ENCODE results near the gene ATXN10. TPM values are rescaled to one million over a fixed set of nuclear protein-coding genes. Genes with fewer than 3 reads are reported as not detected.

ATXN10 gene
- total RNA-seq, 1 donor from 2014 or later, result 117 TPM

DNA sequence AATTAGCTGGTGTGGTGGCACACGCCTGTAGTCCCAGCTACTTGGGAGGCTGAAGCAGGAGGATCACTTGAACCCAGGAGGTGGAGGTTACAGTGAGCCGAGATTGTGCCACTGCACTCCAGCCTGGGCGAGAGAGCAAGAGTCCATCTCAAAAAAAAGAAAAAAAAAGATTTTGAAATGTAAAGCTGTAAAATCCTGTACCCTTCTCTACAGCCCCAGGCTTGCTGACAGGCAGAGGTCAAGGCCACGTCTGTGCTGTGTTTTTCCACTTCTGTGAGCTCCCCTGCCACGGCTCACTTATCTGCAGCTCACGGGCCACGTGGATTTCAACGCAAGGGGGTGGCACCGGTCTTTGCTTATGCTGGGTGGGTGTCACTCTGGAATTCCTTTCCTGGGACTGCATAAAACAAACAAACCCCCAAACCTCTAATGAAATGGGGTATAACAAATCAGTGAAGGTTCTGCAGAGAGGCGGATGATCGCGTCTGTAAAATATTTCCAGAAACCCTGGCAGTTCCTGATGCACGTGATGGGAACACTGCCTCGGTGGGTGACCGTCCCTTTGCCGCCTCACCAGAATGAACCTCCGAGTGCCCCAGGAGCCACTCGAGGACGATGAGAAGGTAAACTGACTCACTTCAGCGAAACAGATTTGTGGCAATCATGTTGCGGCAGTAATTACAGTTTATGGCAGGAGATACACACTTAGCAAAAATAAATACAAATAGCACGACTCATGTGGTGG lies 44.0 kb upstream of the ATXN10 start:
- TF ChIP-seq, protein P1, sequence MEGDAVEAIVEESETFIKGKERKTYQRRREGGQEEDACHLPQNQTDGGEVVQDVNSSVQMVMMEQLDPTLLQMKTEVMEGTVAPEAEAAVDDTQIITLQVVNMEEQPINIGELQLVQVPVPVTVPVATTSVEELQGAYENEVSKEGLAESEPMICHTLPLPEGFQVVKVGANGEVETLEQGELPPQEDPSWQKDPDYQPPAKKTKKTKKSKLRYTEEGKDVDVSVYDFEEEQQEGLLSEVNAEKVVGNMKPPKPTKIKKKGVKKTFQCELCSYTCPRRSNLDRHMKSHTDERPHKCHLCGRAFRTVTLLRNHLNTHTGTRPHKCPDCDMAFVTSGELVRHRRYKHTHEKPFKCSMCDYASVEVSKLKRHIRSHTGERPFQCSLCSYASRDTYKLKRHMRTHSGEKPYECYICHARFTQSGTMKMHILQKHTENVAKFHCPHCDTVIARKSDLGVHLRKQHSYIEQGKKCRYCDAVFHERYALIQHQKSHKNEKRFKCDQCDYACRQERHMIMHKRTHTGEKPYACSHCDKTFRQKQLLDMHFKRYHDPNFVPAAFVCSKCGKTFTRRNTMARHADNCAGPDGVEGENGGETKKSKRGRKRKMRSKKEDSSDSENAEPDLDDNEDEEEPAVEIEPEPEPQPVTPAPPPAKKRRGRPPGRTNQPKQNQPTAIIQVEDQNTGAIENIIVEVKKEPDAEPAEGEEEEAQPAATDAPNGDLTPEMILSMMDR (IDR thresholded peaks at IDR 0.05), result no peak
- peaks cover 3% of the 10 kb centered on the region for H3K36me3 Mint-ChIP-seq (ENCODE audit: low read depth)
- peak; percentile 29 for DNase-seq (ENCODE audit: low spot score)
- H3K4me1 Mint-ChIP-seq (ENCODE audit: low read depth), result peaks cover 9% of the 10 kb centered on the region
- H3K4me3 Mint-ChIP-seq (ENCODE audit: unreplicated experiment), result no peak overlapping the region
- no peak overlapping the region for H3K27ac Mint-ChIP-seq (ENCODE audit: unreplicated experiment)
- peaks cover 24% of the 10 kb centered on the region for H3K27me3 Mint-ChIP-seq (ENCODE audit: low read depth)
- no peaks in the 10 kb centered on the region for H3K9me3 Mint-ChIP-seq (ENCODE audit: low read depth)

DNA sequence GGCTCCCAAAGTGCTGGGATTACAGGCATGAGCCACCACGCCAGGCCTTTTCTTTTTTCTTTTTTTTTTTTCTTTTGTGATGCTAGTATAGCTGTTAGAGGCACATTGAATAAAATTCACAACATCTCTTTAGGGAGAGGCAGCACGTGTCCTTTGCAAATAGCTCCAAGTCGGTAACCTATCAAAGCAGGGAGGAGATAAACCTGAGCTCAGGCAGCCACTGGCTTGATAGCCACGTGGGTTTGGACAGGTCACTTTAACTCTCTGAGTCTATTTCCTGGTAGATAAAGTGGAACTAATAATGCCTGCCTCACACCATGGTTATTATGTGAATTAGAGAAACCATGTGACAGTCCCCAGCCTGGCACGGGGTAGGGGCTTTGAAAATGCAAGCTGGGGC lies 43.1 kb upstream of the ATXN10 start:
- TF ChIP-seq, protein P1 (IDR thresholded peaks at IDR 0.05), result no peak
- H3K4me1 Mint-ChIP-seq (ENCODE audit: low read depth), result peaks cover 10% of the 10 kb centered on the region
- no peak overlapping the region for H3K4me3 Mint-ChIP-seq (ENCODE audit: unreplicated experiment)
- no peaks in the 10 kb centered on the region for H3K9me3 Mint-ChIP-seq (ENCODE audit: low read depth)
- peaks cover 3% of the 10 kb centered on the region for H3K36me3 Mint-ChIP-seq (ENCODE audit: low read depth)
- no peak for DNase-seq (ENCODE audit: low spot score)
- no peak overlapping the region for H3K27ac Mint-ChIP-seq (ENCODE audit: unreplicated experiment)
- peaks cover 32% of the 10 kb centered on the region for H3K27me3 Mint-ChIP-seq (ENCODE audit: low read depth)

DNA sequence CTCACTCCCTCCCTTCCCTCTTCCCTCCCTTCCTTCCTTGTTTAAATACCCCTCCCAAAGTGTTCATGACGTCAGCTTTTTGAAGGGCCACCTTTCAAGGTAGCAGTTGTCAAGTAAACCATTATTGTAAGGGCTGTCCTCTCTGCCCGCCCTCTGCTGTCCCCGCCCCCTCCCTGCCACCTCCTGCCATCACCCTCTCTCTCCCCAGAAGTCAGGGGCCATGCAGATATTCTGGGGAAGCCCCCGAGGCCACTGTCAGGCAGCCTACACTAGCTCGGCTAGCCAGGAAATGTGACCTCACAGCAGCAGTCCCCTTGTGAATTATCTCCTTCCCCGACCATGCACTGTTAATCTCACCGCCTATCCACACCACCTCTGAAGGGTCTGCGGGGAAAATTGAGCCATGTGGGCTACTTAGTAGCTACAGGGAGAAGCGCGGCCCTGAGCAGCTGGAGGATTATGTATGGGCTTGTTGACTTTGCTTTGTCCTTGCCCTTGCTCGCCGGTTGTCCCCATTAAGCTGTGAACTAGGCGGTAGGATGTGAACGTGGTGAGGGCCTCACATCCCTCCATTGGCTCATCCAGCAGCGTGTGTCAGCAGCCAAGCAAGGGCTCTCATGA lies 42.1 kb upstream of the ATXN10 start:
- no peak overlapping the region for H3K4me3 Mint-ChIP-seq (ENCODE audit: unreplicated experiment)
- peaks cover 38% of the 10 kb centered on the region for H3K27me3 Mint-ChIP-seq (ENCODE audit: low read depth)
- no peaks in the 10 kb centered on the region for H3K9me3 Mint-ChIP-seq (ENCODE audit: low read depth)
- H3K36me3 Mint-ChIP-seq (ENCODE audit: low read depth), result peaks cover 3% of the 10 kb centered on the region
- H3K27ac Mint-ChIP-seq (ENCODE audit: unreplicated experiment), result no peak overlapping the region
- peaks cover 10% of the 10 kb centered on the region for H3K4me1 Mint-ChIP-seq (ENCODE audit: low read depth)
- TF ChIP-seq, protein P1 (IDR thresholded peaks at IDR 0.05), result no peak
- peak; percentile 59 for DNase-seq (ENCODE audit: low spot score)

DNA sequence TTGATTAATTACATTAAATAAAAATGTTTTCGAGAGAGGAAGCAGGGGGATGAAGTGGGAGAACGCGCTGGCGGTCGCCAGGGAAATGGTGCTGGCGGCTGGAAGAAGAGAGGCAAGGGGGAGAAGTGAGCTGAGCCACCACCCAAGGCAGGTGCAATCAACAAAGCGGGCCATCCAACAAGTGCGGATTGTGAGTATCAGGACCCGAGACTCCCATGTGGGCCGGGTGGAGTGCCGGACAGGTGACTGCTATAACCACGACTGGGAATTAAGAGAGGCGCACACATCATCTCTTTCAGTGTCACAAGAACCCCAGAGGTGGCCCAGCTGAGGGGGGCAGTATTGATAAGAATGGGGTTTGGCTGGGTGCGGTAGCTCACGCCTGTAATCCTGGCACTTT lies 41.2 kb upstream of the ATXN10 start:
- DNase-seq (ENCODE audit: low spot score), result peak; percentile 51
- Mint-ChIP-seq H3K36me3 (ENCODE audit: low read depth) (peaks cover 3% of the 10 kb centered on the region), H3K27me3 (ENCODE audit: low read depth) (peaks cover 38% of the 10 kb centered on the region), H3K27ac (ENCODE audit: unreplicated experiment) (no peak overlapping the region), H3K9me3 (ENCODE audit: low read depth) (no peaks in the 10 kb centered on the region), H3K4me3 (ENCODE audit: unreplicated experiment) (no peak overlapping the region), H3K4me1 (ENCODE audit: low read depth) (peaks cover 10% of the 10 kb centered on the region)
- TF ChIP-seq, protein P1 (IDR thresholded peaks at IDR 0.05), result no peak

DNA sequence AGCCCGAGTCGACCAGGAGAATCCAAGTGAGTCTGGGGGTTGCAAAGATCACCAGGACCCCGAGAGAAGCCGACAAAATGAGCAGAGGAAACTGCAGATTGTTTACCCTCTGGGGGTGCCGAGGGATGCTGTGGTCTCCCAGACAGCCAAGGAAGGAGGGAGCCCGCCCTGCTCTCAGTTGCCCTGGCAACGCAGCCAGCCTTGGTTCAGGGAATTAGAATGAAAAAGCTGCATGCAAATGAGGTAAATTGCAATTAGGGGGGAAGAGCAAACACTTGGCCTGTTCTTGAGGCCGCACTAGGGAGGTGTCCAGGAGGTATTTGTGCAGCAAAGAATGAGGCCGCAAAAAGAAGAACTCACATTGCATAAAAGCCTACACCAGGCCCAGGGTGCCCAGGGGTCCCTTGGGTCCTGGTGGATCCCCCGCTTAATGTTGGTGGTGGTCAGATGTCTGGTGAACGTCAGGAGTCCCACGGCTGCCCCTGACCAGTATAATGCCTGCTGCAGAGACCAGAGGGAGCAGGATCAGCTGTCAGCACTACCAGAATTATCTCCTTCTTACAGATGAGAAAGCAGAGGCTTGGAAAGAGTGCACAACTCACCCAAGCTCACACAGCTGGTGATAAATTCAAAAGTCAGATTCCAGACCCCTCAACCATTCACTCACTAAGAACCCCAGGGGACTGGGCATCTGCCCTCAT lies 40.3 kb upstream of the ATXN10 start:
- peaks cover 3% of the 10 kb centered on the region for H3K36me3 Mint-ChIP-seq (ENCODE audit: low read depth)
- H3K27ac Mint-ChIP-seq (ENCODE audit: unreplicated experiment), result no peak overlapping the region
- peak; percentile 40 for DNase-seq (ENCODE audit: low spot score)
- TF ChIP-seq, protein P1 (IDR thresholded peaks at IDR 0.05), result no peak
- peaks cover 34% of the 10 kb centered on the region for H3K27me3 Mint-ChIP-seq (ENCODE audit: low read depth)
- H3K4me1 Mint-ChIP-seq (ENCODE audit: low read depth), result peaks cover 10% of the 10 kb centered on the region
- no peak overlapping the region for H3K4me3 Mint-ChIP-seq (ENCODE audit: unreplicated experiment)
- no peaks in the 10 kb centered on the region for H3K9me3 Mint-ChIP-seq (ENCODE audit: low read depth)
